HFFc6 (cell line): ENCODE results near the gene CC2D1B. TPM values are rescaled to one million over a fixed set of nuclear protein-coding genes. Genes with fewer than 3 reads are reported as not detected.

ENCODE experiments used
- DNase-seq: peaks from one replicate; pipeline ENCODE4 v3.0.0-alpha.2; 2018
- H3K27ac Mint-ChIP-seq: 2 replicates; pipeline ENCODE4 v1.8.0; 2020; ENCODE audit warnings: mild to moderate bottlenecking, mixed read lengths
- H3K27me3 Mint-ChIP-seq: 2 replicates; pipeline ENCODE4 v1.8.0; 2021; ENCODE audit warnings: mild to moderate bottlenecking, moderate library complexity, mixed read lengths; ENCODE audit not compliant: insufficient read depth
- H3K36me3 Mint-ChIP-seq: 2 replicates; pipeline ENCODE4 v1.8.0; 2021; ENCODE audit warnings: low read depth, mixed read lengths
- H3K4me1 Mint-ChIP-seq: 2 replicates; pipeline ENCODE4 v1.8.0; 2020; ENCODE audit warnings: low read depth, mixed read lengths
- H3K4me3 Mint-ChIP-seq: 2 replicates; pipeline ENCODE4 v1.8.0; 2020; ENCODE audit warnings: mild to moderate bottlenecking, moderate library complexity, mixed read lengths
- H3K9me3 Mint-ChIP-seq: 2 replicates; pipeline ENCODE4 v1.8.0; 2020; ENCODE audit warnings: mild to moderate bottlenecking, mixed read lengths
- CTCF ChIP-seq: fragments of 200-600 bp; sonication (generic); IDR thresholded peaks from 2 replicates; pipeline ENCODE4 v1.5.0; 2021; ENCODE audit warnings: antibody characterized with exemption, mild to moderate bottlenecking
- total RNA-seq, 6 experiments: library from RNA; stranded (reverse); fragmentation: NEBNext Ultra II Directional; extraction: Animal tissue kit (Norgen Biotek cat#: 25700); gene quantifications; 2 replicates in 1 of 6; 3 replicates in 5 of 6; pipeline ENCODE4 v1.2.3, GENCODE V29; 2021

The CC2D1B gene
- total RNA-seq, 6 experiments from 2014 or later: 27.3 to 35.5 (median 31.3) TPM

GRCh38 chr1:52346653-52347052, 19.4 kb downstream of the CC2D1B start:
- no peaks in the 10 kb centered on the region; the same call in 1 of the 2 replicates for H3K27me3 Mint-ChIP-seq
- no peaks in the 10 kb centered on the region for H3K9me3 Mint-ChIP-seq
- no peak for DNase-seq
- peaks cover 11% of the 10 kb centered on the region; the same call in 1 of the 2 replicates for H3K4me1 Mint-ChIP-seq
- TF ChIP-seq CTCF: no peak
- H3K4me3 Mint-ChIP-seq: no peak overlapping the region
- no peak overlapping the region for H3K27ac Mint-ChIP-seq
- H3K36me3 Mint-ChIP-seq: no peaks in the 10 kb centered on the region

- Mint-ChIP-seq H3K27ac (no peak overlapping the region), H3K36me3 (no peaks in the 10 kb centered on the region), H3K9me3 (no peaks in the 10 kb centered on the region), H3K27me3 (no peaks in the 10 kb centered on the region; the same call in 1 of the 2 replicates), H3K4me3 (no peak overlapping the region), H3K4me1 (0 out of 2 replicates have a peak, but pooled peaks cover under 1% of the 10 kb centered on the region)
- no peak for TF ChIP-seq CTCF
- no peak for DNase-seq
These were observed 20.8 kb downstream of the CC2D1B start for GRCh38 chr1:52345252-52345651.

- Mint-ChIP-seq H3K4me1 (no peaks in the 10 kb centered on the region), H3K36me3 (no peaks in the 10 kb centered on the region), H3K4me3 (no peak overlapping the region), H3K9me3 (no peaks in the 10 kb centered on the region), H3K27me3 (no peaks in the 10 kb centered on the region; the same call in 1 of the 2 replicates), H3K27ac (no peak overlapping the region)
- DNase-seq: no peak
- no peak for TF ChIP-seq CTCF
These were observed 22.0 kb downstream of the CC2D1B start for GRCh38 chr1:52343979-52344378.

GRCh38 chr1:52341655-52342260, 24.2 kb downstream of the CC2D1B start:
- no peaks in the 10 kb centered on the region for H3K4me1 Mint-ChIP-seq
- H3K27ac Mint-ChIP-seq: no peak overlapping the region
- no peak for TF ChIP-seq CTCF
- no peaks in the 10 kb centered on the region for H3K36me3 Mint-ChIP-seq
- H3K9me3 Mint-ChIP-seq: no peaks in the 10 kb centered on the region
- DNase-seq: no peak
- no peak overlapping the region for H3K4me3 Mint-ChIP-seq
- no peaks in the 10 kb centered on the region; the same call in none of the 2 replicates for H3K27me3 Mint-ChIP-seq

GRCh38 chr1:52337439-52337838, 28.6 kb downstream of the CC2D1B start:
- H3K27ac Mint-ChIP-seq: no peak overlapping the region
- no peaks in the 10 kb centered on the region for H3K4me1 Mint-ChIP-seq

More at GRCh38 chr1:52337439-52337838, 28.6 kb downstream of the CC2D1B start:
- Mint-ChIP-seq H3K4me3 (no peak overlapping the region), H3K9me3 (no peaks in the 10 kb centered on the region), H3K36me3 (peaks cover 5% of the 10 kb centered on the region; the same call in 1 of the 2 replicates), H3K27me3 (no peaks in the 10 kb centered on the region; the same call in 1 of the 2 replicates)
- no peak for DNase-seq
- TF ChIP-seq CTCF: no peak
